HCT116 (cell line): ENCODE data around the gene IL20RB.

Source experiments
- EZH2phosphoT487 ChIP-seq: fragments of 200-600 bp; IDR thresholded peaks from 2 replicates; pipeline ENCODE4 v1.6.1; 2018; ENCODE audit warnings: antibody characterized with exemption, borderline replicate concordance
- RAD21 ChIP-seq: IDR thresholded peaks from 2 replicates; pipeline ENCODE4 v1.6.1; 2012; ENCODE audit warnings: low read depth, mild to moderate bottlenecking
- YY1 ChIP-seq: IDR thresholded peaks from 2 replicates; pipeline ENCODE4 v1.6.1; 2011; ENCODE audit warnings: low read length, low read depth, moderate library complexity, mild to moderate bottlenecking; ENCODE audit not compliant: insufficient replicate concordance; ENCODE audit errors: extremely low read depth
- ZFX ChIP-seq: fragments of 450-650 bp; IDR thresholded peaks from 2 replicates; pipeline ENCODE4 v1.6.1; 2017
- ZNF274 ChIP-seq: fragments of 200-500 bp; sonication (Bioruptor generic); IDR thresholded peaks from 2 replicates; pipeline ENCODE4 v1.6.1; 2014; ENCODE audit warnings: mild to moderate bottlenecking, low read depth, low read length, inconsistent platforms
- TF ChIP-seq, protein P1 (sequence below), 3 experiments: fragments of 200-600 bp in 1 of 3; sonication (generic) in 1 of 3; IDR thresholded peaks in 2 of 3; conservative IDR thresholded peaks in 1 of 3; 2 replicates each; pipeline ENCODE4 v1.5.1; 2012 to 2017; ENCODE audit warnings: low read depth in 2 of 3, low read length in 2 of 3, antibody characterized with exemption in 1 of 3, borderline replicate concordance in 1 of 3, control low read depth in 1 of 3, mild to moderate bottlenecking in 1 of 3, mixed read lengths in 1 of 3, mixed run types in 1 of 3, moderate library complexity in 1 of 3; ENCODE audit not compliant: insufficient read depth in 1 of 3

GRCh38 chr3:136932523-136932922, 25.3 kb upstream of the IL20RB start:
- TF ChIP-seq, protein P1, sequence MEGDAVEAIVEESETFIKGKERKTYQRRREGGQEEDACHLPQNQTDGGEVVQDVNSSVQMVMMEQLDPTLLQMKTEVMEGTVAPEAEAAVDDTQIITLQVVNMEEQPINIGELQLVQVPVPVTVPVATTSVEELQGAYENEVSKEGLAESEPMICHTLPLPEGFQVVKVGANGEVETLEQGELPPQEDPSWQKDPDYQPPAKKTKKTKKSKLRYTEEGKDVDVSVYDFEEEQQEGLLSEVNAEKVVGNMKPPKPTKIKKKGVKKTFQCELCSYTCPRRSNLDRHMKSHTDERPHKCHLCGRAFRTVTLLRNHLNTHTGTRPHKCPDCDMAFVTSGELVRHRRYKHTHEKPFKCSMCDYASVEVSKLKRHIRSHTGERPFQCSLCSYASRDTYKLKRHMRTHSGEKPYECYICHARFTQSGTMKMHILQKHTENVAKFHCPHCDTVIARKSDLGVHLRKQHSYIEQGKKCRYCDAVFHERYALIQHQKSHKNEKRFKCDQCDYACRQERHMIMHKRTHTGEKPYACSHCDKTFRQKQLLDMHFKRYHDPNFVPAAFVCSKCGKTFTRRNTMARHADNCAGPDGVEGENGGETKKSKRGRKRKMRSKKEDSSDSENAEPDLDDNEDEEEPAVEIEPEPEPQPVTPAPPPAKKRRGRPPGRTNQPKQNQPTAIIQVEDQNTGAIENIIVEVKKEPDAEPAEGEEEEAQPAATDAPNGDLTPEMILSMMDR (IDR thresholded peaks at IDR 0.05 in 2 of 3, conservative IDR thresholded peaks at IDR 0.05 in 1 of 3; ENCODE audit: borderline replicate concordance in 1 of 3, insufficient read depth in 1 of 3, low read depth in 2 of 3, low read length in 2 of 3): no peak
- TF ChIP-seq ZNF274 (no peak), YY1 (no peak), RAD21 (no peak), ZFX (no peak), EZH2phosphoT487 (no peak)
